Muscle of leg (tissue), 11 donors: ENCODE measurements around the gene SUPT6H. TPM values are rescaled to one million over a fixed set of nuclear protein-coding genes. Genes with fewer than 3 reads are reported as not detected.

Experiments used
- DNase-seq: peaks from one replicate; pipeline ENCODE4 v3.0.0; 2013
- H3K27ac ChIP-seq: one replicate; pipeline ENCODE4 v1.5.1; 2013; ENCODE audit warnings: mild to moderate bottlenecking, low read length, control low read depth
- H3K27me3 ChIP-seq: one replicate; pipeline ENCODE4 v1.6.1; 2013; ENCODE audit warnings: low read length; ENCODE audit not compliant: control insufficient read depth, insufficient read depth
- H3K36me3 ChIP-seq: one replicate; pipeline ENCODE4 v1.6.1; 2013; ENCODE audit warnings: low read length; ENCODE audit not compliant: control insufficient read depth, insufficient read depth
- H3K4me1 ChIP-seq: one replicate; pipeline ENCODE4 v1.6.1; 2013; ENCODE audit warnings: low read length; ENCODE audit not compliant: control insufficient read depth, insufficient read depth
- H3K4me3 ChIP-seq: one replicate; pipeline ENCODE4 v1.5.1; 2013; ENCODE audit warnings: low read length, control low read depth
- H3K9me3 ChIP-seq: replicated peaks from 2 replicates; pipeline ENCODE4 v1.6.1; 2013; ENCODE audit warnings: low read depth, low read length; ENCODE audit not compliant: control insufficient read depth
- WGBS: methylation state at CpG from one replicate; pipeline ENCODE4 v1.1.5; 2013; ENCODE audit warnings: missing lambda C conversion rate; ENCODE audit not compliant: insufficient coverage; 5-methylcytosine and 5-hydroxymethylcytosine counted together
- polyA plus RNA-seq, 8 donors: library from polyadenylated mRNA; unstranded; fragments of 120-200 nt; gene quantifications; one replicate each; pipeline versions ENCODE4 v1.2.1 to v1.2.3, GENCODE V29; 2013; ENCODE audit warnings: inconsistent platforms in 1 of 8, low replicate concordance in 1 of 8; ENCODE audit not compliant: insufficient read length in 8 of 8, insufficient read depth in 1 of 8
- total RNA-seq: library from RNA; stranded (reverse); fragments of 120-200 nt; gene quantifications from one replicate; pipeline ENCODE4 v1.2.4, GENCODE V29; 2013

SUPT6H gene
- total and polyA plus RNA-seq, 9 donors, result 28.1 to 53.3 (median 43.5) TPM

- peaks cover 62% of the 10 kb centered on the region for H3K4me1 ChIP-seq
- no peaks in the 10 kb centered on the region for H3K27me3 ChIP-seq
- H3K9me3 ChIP-seq, result no peaks in the 10 kb centered on the region
- 66% methylated on average over 7 of the region's 10 CpGs for WGBS
- no peak overlapping the region for H3K4me3 ChIP-seq
- no peak for DNase-seq
- H3K36me3 ChIP-seq, result peaks cover 41% of the 10 kb centered on the region
- peak overlapping the region; percentile 85 for H3K27ac ChIP-seq
Measured at GRCh38 chr17:28724500-28725165, 62.6 kb downstream of the SUPT6H start.

- H3K36me3 ChIP-seq, result peaks cover 41% of the 10 kb centered on the region
- H3K4me3 ChIP-seq, result peak overlapping the region; percentile 52
- DNase-seq, result peak; percentile 51
- H3K4me1 ChIP-seq, result peaks cover 62% of the 10 kb centered on the region
- H3K27me3 ChIP-seq, result no peaks in the 10 kb centered on the region
- 4% methylated on average over 4 of the region's 20 CpGs for WGBS
- no peaks in the 10 kb centered on the region for H3K9me3 ChIP-seq
- H3K27ac ChIP-seq, result peak overlapping the region; percentile 85
Measured at GRCh38 chr17:28725166-28725659, 63.2 kb downstream of the SUPT6H start.

GRCh38 chr17:28725660-28726225 lies 63.7 kb downstream of the SUPT6H start:
- peaks cover 58% of the 10 kb centered on the region for H3K4me1 ChIP-seq
- H3K27ac ChIP-seq, result peak overlapping the region; percentile 85
- no peaks in the 10 kb centered on the region for H3K27me3 ChIP-seq
- no peak for DNase-seq
- WGBS, result 0% methylated on average over 32 of the region's 45 CpGs
- peaks cover 40% of the 10 kb centered on the region for H3K36me3 ChIP-seq
- peak overlapping the region; percentile 52 for H3K4me3 ChIP-seq
- no peaks in the 10 kb centered on the region for H3K9me3 ChIP-seq

- Histone ChIP-seq H3K9me3 (no peaks in the 10 kb centered on the region), H3K27me3 (no peaks in the 10 kb centered on the region), H3K4me1 (peaks cover 53% of the 10 kb centered on the region), H3K4me3 (peak within 1 kb of the TSS; percentile 66), H3K27ac (peak within 1 kb of the TSS; percentile 91), H3K36me3 (peaks cover 35% of the 10 kb centered on the region)
- 0% methylated on average over 37 of the region's 49 CpGs for WGBS
- peak; percentile 77 for DNase-seq
Measured at GRCh38 chr17:28726226-28726626, 64.2 kb downstream of the SUPT6H start, which contains the start of gene TLCD1. TLCD1 (minus strand) TSS chr17:28726233; CDS start chr17:28726097, 136 bp downstream.

- 0% methylated on average over 43 of the region's 57 CpGs for WGBS
- no peaks in the 10 kb centered on the region for H3K27me3 ChIP-seq
- H3K4me1 ChIP-seq, result peaks cover 47% of the 10 kb centered on the region
- H3K4me3 ChIP-seq, result peak overlapping the region; percentile 66
- peak overlapping the region; percentile 91 for H3K27ac ChIP-seq
- peaks cover 29% of the 10 kb centered on the region for H3K36me3 ChIP-seq
- peak; percentile 98 for DNase-seq
- H3K9me3 ChIP-seq, result no peaks in the 10 kb centered on the region
Measured at GRCh38 chr17:28726627-28727491, 64.9 kb downstream of the SUPT6H start.

- peak within 1 kb of the TSS; percentile 87 for H3K4me3 ChIP-seq
- no peaks in the 10 kb centered on the region for H3K9me3 ChIP-seq
- H3K27ac ChIP-seq, result peak within 1 kb of the TSS; percentile 99
- H3K27me3 ChIP-seq, result no peaks in the 10 kb centered on the region
- peak; percentile 97 for DNase-seq
- H3K36me3 ChIP-seq, result peaks cover 13% of the 10 kb centered on the region
- 1% methylated on average over 50 of the region's 64 CpGs for WGBS
- H3K4me1 ChIP-seq, result peaks cover 38% of the 10 kb centered on the region
Measured at GRCh38 chr17:28728364-28729200, 66.6 kb downstream of the SUPT6H start, which contains the start of gene NEK8. NEK8 (plus strand) TSS chr17:28728788; CDS start chr17:28728814, 26 bp downstream.

- no peaks in the 10 kb centered on the region for H3K27me3 ChIP-seq
- H3K36me3 ChIP-seq, result no peaks in the 10 kb centered on the region
- DNase-seq, result no peak
- no peak overlapping the region for H3K27ac ChIP-seq
- H3K4me3 ChIP-seq, result no peak overlapping the region
- WGBS, result 78% methylated on average over 6 of the region's 11 CpGs
- peaks cover 31% of the 10 kb centered on the region for H3K4me1 ChIP-seq
- no peaks in the 10 kb centered on the region for H3K9me3 ChIP-seq
Measured at GRCh38 chr17:28729950-28730330, 67.9 kb downstream of the SUPT6H start.

- Histone ChIP-seq H3K9me3 (no peaks in the 10 kb centered on the region), H3K4me3 (no peak overlapping the region), H3K36me3 (peaks cover 6% of the 10 kb centered on the region), H3K4me1 (peaks cover 4% of the 10 kb centered on the region), H3K27me3 (no peaks in the 10 kb centered on the region), H3K27ac (no peak overlapping the region)
- DNase-seq, result no peak
- no CpG with 5 or more reads among the region's 1 CpG for WGBS
Measured at GRCh38 chr17:28733346-28733745, 71.3 kb downstream of the SUPT6H start.

GRCh38 chr17:28734712-28735241 lies 72.8 kb downstream of the SUPT6H start:
- Histone ChIP-seq H3K36me3 (peaks cover 6% of the 10 kb centered on the region), H3K9me3 (no peaks in the 10 kb centered on the region), H3K27me3 (no peaks in the 10 kb centered on the region), H3K27ac (no peak overlapping the region), H3K4me3 (no peak overlapping the region), H3K4me1 (no peaks in the 10 kb centered on the region)
- WGBS, result 90% methylated on average over 8 of the region's 10 CpGs
- no peak for DNase-seq
